Measurements from ENCODE around the gene GSC2.

DNA sequence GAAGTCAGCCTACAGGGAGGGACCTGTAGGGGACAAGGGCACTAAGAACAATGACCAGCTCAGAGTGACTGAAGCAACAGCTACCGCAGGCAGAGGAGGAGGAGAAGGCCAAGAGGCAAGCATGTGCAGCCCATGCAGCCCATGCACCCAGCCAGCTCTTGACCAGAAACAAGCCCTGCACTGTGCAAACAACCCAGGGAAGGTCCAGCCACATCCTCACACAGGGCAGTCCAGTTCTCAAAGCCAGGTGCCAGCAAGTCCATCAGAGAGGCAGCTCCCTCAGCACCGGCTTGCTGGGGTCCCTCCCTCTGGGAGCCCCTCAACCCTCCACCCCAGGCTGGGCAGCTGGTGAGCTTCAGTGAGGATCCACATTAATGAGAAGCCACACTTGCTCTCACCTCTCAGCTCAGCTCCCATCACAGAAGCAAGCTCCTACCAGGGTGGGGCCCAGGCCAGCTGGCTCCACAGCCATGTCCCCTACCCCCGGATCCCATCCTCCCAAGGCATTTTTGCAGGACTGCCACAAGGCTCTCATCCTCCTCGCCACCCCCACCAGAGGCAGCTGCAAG is 35.0 kb downstream of the GSC2 start:
- no peak for TF ChIP-seq TCF12 (IDR thresholded peaks at IDR 0.05; ENCODE audit: low read depth)
- no peak for TF ChIP-seq EGR1 (IDR thresholded peaks at IDR 0.05)
- no peak for TF ChIP-seq RAD21 (IDR thresholded peaks at IDR 0.05; ENCODE audit: low read depth)
- no peak for TF ChIP-seq CEBPB (IDR thresholded peaks at IDR 0.05)
- no peak for TF ChIP-seq TAF1 (IDR thresholded peaks at IDR 0.05; ENCODE audit: low read depth)
- TF ChIP-seq, protein P1, sequence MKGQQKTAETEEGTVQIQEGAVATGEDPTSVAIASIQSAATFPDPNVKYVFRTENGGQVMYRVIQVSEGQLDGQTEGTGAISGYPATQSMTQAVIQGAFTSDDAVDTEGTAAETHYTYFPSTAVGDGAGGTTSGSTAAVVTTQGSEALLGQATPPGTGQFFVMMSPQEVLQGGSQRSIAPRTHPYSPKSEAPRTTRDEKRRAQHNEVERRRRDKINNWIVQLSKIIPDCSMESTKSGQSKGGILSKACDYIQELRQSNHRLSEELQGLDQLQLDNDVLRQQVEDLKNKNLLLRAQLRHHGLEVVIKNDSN (IDR thresholded peaks at IDR 0.05) = no peak
- TF ChIP-seq, protein P2, sequence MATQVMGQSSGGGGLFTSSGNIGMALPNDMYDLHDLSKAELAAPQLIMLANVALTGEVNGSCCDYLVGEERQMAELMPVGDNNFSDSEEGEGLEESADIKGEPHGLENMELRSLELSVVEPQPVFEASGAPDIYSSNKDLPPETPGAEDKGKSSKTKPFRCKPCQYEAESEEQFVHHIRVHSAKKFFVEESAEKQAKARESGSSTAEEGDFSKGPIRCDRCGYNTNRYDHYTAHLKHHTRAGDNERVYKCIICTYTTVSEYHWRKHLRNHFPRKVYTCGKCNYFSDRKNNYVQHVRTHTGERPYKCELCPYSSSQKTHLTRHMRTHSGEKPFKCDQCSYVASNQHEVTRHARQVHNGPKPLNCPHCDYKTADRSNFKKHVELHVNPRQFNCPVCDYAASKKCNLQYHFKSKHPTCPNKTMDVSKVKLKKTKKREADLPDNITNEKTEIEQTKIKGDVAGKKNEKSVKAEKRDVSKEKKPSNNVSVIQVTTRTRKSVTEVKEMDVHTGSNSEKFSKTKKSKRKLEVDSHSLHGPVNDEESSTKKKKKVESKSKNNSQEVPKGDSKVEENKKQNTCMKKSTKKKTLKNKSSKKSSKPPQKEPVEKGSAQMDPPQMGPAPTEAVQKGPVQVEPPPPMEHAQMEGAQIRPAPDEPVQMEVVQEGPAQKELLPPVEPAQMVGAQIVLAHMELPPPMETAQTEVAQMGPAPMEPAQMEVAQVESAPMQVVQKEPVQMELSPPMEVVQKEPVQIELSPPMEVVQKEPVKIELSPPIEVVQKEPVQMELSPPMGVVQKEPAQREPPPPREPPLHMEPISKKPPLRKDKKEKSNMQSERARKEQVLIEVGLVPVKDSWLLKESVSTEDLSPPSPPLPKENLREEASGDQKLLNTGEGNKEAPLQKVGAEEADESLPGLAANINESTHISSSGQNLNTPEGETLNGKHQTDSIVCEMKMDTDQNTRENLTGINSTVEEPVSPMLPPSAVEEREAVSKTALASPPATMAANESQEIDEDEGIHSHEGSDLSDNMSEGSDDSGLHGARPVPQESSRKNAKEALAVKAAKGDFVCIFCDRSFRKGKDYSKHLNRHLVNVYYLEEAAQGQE (IDR thresholded peaks at IDR 0.05; ENCODE audit: low read depth) = no peak
- TF ChIP-seq EP300 (IDR thresholded peaks at IDR 0.05; ENCODE audit: borderline replicate concordance) = no peak
- TF ChIP-seq FOXM1 (IDR thresholded peaks at IDR 0.05; ENCODE audit: borderline replicate concordance, low read depth) = no peak
- TF ChIP-seq, protein P3, sequence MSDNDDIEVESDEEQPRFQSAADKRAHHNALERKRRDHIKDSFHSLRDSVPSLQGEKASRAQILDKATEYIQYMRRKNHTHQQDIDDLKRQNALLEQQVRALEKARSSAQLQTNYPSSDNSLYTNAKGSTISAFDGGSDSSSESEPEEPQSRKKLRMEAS (IDR thresholded peaks at IDR 0.05) = no peak
